Measurements from ENCODE around the gene MAP2K3. TPM values are rescaled to one million over a fixed set of nuclear protein-coding genes. Genes with fewer than 3 reads are reported as not detected.
A peak's percentile ranks its signal among the peaks of the same experiment; 100 is the strongest.

The MAP2K3 gene
- total RNA-seq, 4 donors from 2014 or later: 54.1 to 64.1 (median 55.2) TPM

GRCh38 chr17:21272250-21272649 is 12.3 kb upstream of the MAP2K3 start:
- WGBS, 2 donors: 65 to 68% methylated on average over 3 of the region's 3 CpGs
- no peak for TF ChIP-seq POLR2A (IDR thresholded peaks at IDR 0.05)
- TF ChIP-seq CTCF (IDR thresholded peaks at IDR 0.05): no peak
- peak in 1 of 2 donors; percentile 67 for DNase-seq (ENCODE audit: low spot score in 2 of 2)
- intact Hi-C loops (cut with DNase I; ENCODE audit: low total_unique reads): no loop called here
- H3K4me3 ChIP-seq (ENCODE audit: low read depth, poor library complexity, severe bottlenecking): no peak overlapping the region

DNA sequence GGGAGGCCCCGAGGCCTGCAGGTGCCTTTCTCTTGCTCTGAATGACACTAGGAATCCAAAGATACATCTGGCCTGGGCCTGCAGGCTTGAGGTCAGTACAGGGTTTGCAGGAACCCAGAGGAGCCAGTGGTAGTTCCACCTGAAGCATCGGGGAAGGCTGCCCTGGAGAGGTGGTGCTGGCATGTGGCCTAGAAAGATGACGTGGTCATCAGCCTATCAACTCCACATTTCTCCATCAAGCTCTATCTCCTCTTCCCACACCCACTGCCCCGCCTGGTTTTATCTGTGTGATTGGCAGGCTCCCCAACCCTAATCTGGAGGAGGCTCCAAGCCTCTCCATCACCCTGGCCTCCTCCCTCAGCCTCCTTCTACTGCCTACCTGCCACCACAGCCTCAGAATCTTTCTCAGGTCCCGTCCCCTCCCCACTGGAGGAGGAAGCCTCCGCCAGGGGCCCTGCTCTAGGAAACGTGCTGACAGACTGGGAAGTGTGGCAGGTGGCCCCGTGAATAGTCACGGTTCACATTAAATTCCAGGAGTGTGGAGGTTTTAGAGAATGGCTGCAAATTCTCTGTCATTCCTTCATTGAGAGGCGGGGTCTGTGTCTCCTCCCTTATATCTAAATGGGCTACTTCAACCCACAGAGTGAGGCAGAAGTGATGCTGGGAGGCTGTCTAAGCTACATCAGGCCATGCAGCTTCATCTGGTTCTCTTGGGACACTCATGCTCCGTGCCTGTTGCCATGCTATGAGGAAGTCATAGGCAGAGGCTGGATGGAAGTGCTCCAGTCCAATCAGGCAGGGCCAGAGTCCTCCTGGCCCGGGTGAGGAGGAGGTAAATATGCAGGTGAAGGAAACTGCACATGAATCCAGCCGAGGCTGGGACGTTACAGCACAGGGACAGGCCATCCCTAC is 11.4 kb upstream of the MAP2K3 start:
- peak in 1 of 2 donors; percentile 84 for DNase-seq (ENCODE audit: low spot score in 2 of 2)
- H3K4me3 ChIP-seq (ENCODE audit: low read depth, poor library complexity, severe bottlenecking): no peak overlapping the region
- TF ChIP-seq CTCF (IDR thresholded peaks at IDR 0.05): no peak
- no peak for TF ChIP-seq POLR2A (IDR thresholded peaks at IDR 0.05)
- WGBS, 2 donors: 67 to 70% methylated on average over 14 of the region's 14 CpGs
- intact Hi-C loops (cut with DNase I; ENCODE audit: low total_unique reads): no loop called here

- DNase-seq (ENCODE audit: low spot score in 2 of 2): no peak
- intact Hi-C loops (cut with DNase I; ENCODE audit: low total_unique reads): no loop called here
- TF ChIP-seq POLR2A (IDR thresholded peaks at IDR 0.05): no peak
- TF ChIP-seq CTCF (IDR thresholded peaks at IDR 0.05): no peak
- WGBS, 2 donors: 5 to 18% methylated on average over 16 to 20 of the region's 20 CpGs
- H3K4me3 ChIP-seq (ENCODE audit: low read depth, poor library complexity, severe bottlenecking): peak overlapping the region; percentile 31
These were observed 9.4 kb upstream of the MAP2K3 start for GRCh38 chr17:21275047-21275578.

DNA sequence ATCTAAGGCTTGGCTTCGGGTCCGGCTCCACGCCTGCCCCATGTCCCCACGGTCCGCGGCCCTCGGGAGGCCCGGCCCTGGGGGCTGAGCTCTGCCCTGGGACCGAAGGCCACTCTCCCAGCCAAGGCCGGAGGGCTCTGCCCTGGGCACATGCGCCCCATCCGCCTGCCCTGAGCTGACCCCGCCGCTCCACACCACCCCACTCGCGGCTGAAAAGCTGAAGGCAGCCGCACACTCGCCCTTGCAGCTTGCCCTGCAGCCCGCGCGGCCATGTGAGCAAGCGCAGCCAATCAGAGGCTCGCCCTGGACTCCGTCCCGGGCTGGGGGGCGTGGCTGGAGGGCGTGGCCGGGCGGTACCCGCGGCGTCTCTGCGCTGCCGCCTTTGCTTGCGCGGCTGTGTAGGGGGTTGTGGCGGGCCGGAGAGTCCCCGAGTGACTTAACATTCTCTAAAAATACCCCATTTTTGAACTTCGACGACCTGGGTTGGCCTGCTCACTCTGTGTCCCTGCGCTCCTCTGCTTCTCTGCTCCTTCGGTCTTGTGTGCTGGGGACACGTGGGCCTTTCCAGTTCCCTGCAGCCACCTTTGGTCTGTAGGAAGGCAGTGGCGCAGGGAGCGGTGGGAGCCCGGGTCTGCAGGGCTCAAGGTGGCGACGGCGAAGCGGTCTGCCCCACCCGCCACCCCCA is 8.8 kb upstream of the MAP2K3 start:
- peak overlapping the region; percentile 31 for H3K4me3 ChIP-seq (ENCODE audit: low read depth, poor library complexity, severe bottlenecking)
- 1% methylated on average over 26 to 43 of the region's 52 CpGs for WGBS, 2 donors
- TF ChIP-seq CTCF (IDR thresholded peaks at IDR 0.05) (no peak), POLR2A (IDR thresholded peaks at IDR 0.05) (no peak)
- intact Hi-C loops (cut with DNase I; ENCODE audit: low total_unique reads): no loop called here
- peak; percentile 91 to 99 for DNase-seq (ENCODE audit: low spot score in 2 of 2)

GRCh38 chr17:21276264-21276588 is 8.3 kb upstream of the MAP2K3 start:
- TF ChIP-seq CTCF (IDR thresholded peaks at IDR 0.05) (no peak), POLR2A (IDR thresholded peaks at IDR 0.05) (no peak)
- H3K4me3 ChIP-seq (ENCODE audit: low read depth, poor library complexity, severe bottlenecking): peak overlapping the region; percentile 14
- 15 to 19% methylated on average over 16 to 17 of the region's 17 CpGs for WGBS, 2 donors
- no peak for DNase-seq (ENCODE audit: low spot score in 2 of 2)
- intact Hi-C loops (cut with DNase I; ENCODE audit: low total_unique reads): no loop called here

Measured in lower leg skin (tissue), 4 donors.